NT2/D1 (cell line): ENCODE measurements around the gene MS4A8.

Experiments used
- SUZ12 ChIP-seq: IDR thresholded peaks from 2 replicates; pipeline ENCODE4 v1.6.1; 2011; ENCODE audit not compliant: insufficient read length, insufficient read depth; ENCODE audit errors: extremely low read depth
- YY1 ChIP-seq: IDR thresholded peaks from 2 replicates; pipeline ENCODE4 v1.6.1; 2011; ENCODE audit not compliant: insufficient read length, insufficient read depth
- ZNF274 ChIP-seq: IDR thresholded peaks from 2 replicates; pipeline ENCODE4 v1.6.1; 2011; ENCODE audit warnings: mild to moderate bottlenecking, low read depth, low read length

DNA sequence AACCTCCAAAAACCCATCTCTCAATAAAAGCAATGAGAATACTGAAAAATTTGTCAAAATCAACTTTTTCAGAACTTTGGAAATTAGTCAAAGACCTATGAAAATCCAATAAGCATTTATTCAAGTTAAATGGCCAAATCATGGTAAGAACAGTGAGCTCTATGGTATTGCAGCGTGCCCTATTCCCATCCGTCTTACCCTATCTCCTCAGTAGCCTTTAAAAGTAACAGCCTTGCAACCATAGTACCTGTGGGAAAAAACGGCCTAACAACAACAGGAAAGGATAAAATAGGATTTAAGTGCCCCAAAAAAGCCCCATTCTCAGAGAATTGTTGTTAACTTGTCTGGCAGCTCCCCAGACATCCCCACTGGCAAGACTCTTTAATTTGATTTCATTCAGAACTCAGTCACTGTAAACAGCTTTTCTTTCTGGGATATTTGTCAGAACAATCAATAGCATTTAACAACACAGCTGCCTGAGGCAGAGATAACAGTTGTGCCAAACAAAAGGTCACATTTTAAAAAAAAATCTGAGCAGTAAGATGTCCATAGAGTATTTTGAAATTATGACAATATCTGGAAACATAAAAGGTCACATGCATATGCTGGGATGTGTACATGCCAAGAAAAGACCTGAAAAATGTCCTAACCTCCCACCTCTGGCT lies 18.8 kb upstream of the MS4A8 start:
- TF ChIP-seq ZNF274 (no peak), SUZ12 (no peak), YY1 (no peak)
